Posterior vena cava (tissue), 2 donors: Measurements from ENCODE around the gene CDC20. TPM values are rescaled to one million over a fixed set of nuclear protein-coding genes. Genes with fewer than 3 reads are reported as not detected.
A peak's percentile ranks its signal among the peaks of the same experiment; 100 is the strongest.

Experiments
- DNase-seq: peaks from one replicate; pipeline ENCODE4 v3.0.0-alpha.2; 2020; ENCODE audit warnings: low spot score
- intact Hi-C, 2 donors: fragments of 100-400 bp; cut with DNase I; formaldehyde crosslinking; loops; one replicate each; pipeline versions ENCODE4 v1.14.1 to v1.14.2; 2022 to 2023
- long read RNA-seq, 2 donors: library from polyadenylated mRNA; unstranded; transcript quantifications; one replicate each; pipeline ENCODE4 v2.0.0, GENCODE V29; 2020 to 2021
- total RNA-seq, 2 donors: library from RNA; stranded (reverse); fragmentation: NEBNext Ultra II Directional; extraction: Animal tissue kit (Norgen Biotek cat#: 25700); gene quantifications; one replicate each; pipeline ENCODE4 v1.2.1, GENCODE V29; 2021
- donor health status: DM: yes; HTN: yes; CAD: no.
- donor health status: DM: yes; HTN: yes; CAD: no.

CDC20 gene
- total RNA-seq, result 1 to 10 TPM in 1 of 2 donors, under 1 TPM in 1; 0.95 to 1.0 TPM
- long read RNA-seq, donor 1, result 0 reads
- long read RNA-seq, donor 2, partial matches to known transcripts, result 1 of 4 reads
- long read RNA-seq, donor 2, other reads (novel, unspliced or antisense), result 0 of 4 reads

- peak; percentile 100 for DNase-seq
- intact Hi-C loops, result no loop called here
Measured at GRCh38 chr1:43358746-43359693, at the start of gene CDC20. TSS of gene CDC20 (plus strand) at chr1:43358981. CDS start at chr1:43359216, 235 bp downstream.

- peak; percentile 53 for DNase-seq
- intact Hi-C loops, result loop anchor here in 1 of 2 donors (10.0 kb wide), 1 partner anchor 1225 kb away; no protein-coding TSS in a partner anchor
Measured at GRCh38 chr1:43309405-43310025, 49.3 kb upstream of the CDC20 start.

GRCh38 chr1:43311521-43311920 is 47.3 kb upstream of the CDC20 start:
- intact Hi-C loops, result no loop called here
- DNase-seq, result peak; percentile 41

- intact Hi-C loops, result no loop called here
Measured at GRCh38 chr1:43312212-43312623, 46.6 kb upstream of the CDC20 start.

GRCh38 chr1:43312663-43313515 is 45.9 kb upstream of the CDC20 start:
- intact Hi-C loops, result no loop called here
- DNase-seq, result peak; percentile 72

More at GRCh38 chr1:43312212-43312623, 46.6 kb upstream of the CDC20 start:
- peak; percentile 55 for DNase-seq

- intact Hi-C loops, result no loop called here
- DNase-seq, result peak; percentile 46
Measured at GRCh38 chr1:43313771-43314170, 45.0 kb upstream of the CDC20 start.

- intact Hi-C loops, result no loop called here
- peak; percentile 29 for DNase-seq
Measured at GRCh38 chr1:43314233-43314632, 44.5 kb upstream of the CDC20 start.

GRCh38 chr1:43315481-43315880 is 43.3 kb upstream of the CDC20 start:
- DNase-seq, result peak; percentile 5
- intact Hi-C loops, result no loop called here

- DNase-seq, result peak; percentile 69
- intact Hi-C loops, result no loop called here
Measured at GRCh38 chr1:43315963-43316737, 42.6 kb upstream of the CDC20 start.

- intact Hi-C loops, result no loop called here
- DNase-seq, result peak; percentile 31
Measured at GRCh38 chr1:43316738-43317520, 41.9 kb upstream of the CDC20 start.

- peak; percentile 60 for DNase-seq
- intact Hi-C loops, result no loop called here
Measured at GRCh38 chr1:43317817-43318471, 40.8 kb upstream of the CDC20 start.

GRCh38 chr1:43318831-43319230 is 40.0 kb upstream of the CDC20 start:
- intact Hi-C loops, result no loop called here
- peak; percentile 57 for DNase-seq

GRCh38 chr1:43319288-43319687 is 39.5 kb upstream of the CDC20 start:
- DNase-seq, result peak; percentile 68
- intact Hi-C loops, result no loop called here

- intact Hi-C loops, result no loop called here
- peak; percentile 45 for DNase-seq
Measured at GRCh38 chr1:43319766-43320165, 39.0 kb upstream of the CDC20 start.

GRCh38 chr1:43321331-43321891 is 37.4 kb upstream of the CDC20 start:
- intact Hi-C loops, result no loop called here
- peak; percentile 62 for DNase-seq

GRCh38 chr1:43322506-43322905 is 36.3 kb upstream of the CDC20 start:
- peak; percentile 69 for DNase-seq

GRCh38 chr1:43324810-43325209 is 34.0 kb upstream of the CDC20 start:
- DNase-seq, result no peak
- intact Hi-C loops, result loop anchor here in 1 of 2 donors (5.0 kb wide), 1 partner anchor 48 kb away; no protein-coding TSS in a partner anchor

More at GRCh38 chr1:43322506-43322905, 36.3 kb upstream of the CDC20 start:
- intact Hi-C loops, result no loop called here
